Measurements from ENCODE around the gene KCMF1.

DNA sequence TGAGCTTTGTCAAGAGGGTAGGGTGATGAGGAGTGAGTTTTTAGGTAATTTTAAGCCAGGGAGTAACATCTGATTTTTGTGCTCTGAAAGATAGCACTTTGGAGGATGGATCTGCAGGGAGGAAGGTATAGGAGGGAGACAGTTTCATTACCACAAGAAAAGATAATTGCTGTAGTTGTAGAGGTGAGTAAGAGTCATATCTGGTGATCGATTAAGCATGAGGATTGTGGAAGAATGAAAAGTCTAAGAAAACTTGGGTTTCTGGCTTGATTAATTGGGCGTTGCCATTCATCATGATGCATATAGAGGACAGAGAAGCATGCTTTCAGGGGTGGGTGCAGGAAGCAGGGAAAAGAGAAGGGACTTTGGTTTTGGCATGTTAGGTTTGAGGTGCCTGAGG, 18.5 kb downstream of the KCMF1 start:
- no peak for TF ChIP-seq POLR2A (IDR thresholded peaks at IDR 0.05; ENCODE audit: low read length)
- no peak for TF ChIP-seq CHD2 (IDR thresholded peaks at IDR 0.05; ENCODE audit: low read length, partially characterized antibody)
- TF ChIP-seq, protein P1, sequence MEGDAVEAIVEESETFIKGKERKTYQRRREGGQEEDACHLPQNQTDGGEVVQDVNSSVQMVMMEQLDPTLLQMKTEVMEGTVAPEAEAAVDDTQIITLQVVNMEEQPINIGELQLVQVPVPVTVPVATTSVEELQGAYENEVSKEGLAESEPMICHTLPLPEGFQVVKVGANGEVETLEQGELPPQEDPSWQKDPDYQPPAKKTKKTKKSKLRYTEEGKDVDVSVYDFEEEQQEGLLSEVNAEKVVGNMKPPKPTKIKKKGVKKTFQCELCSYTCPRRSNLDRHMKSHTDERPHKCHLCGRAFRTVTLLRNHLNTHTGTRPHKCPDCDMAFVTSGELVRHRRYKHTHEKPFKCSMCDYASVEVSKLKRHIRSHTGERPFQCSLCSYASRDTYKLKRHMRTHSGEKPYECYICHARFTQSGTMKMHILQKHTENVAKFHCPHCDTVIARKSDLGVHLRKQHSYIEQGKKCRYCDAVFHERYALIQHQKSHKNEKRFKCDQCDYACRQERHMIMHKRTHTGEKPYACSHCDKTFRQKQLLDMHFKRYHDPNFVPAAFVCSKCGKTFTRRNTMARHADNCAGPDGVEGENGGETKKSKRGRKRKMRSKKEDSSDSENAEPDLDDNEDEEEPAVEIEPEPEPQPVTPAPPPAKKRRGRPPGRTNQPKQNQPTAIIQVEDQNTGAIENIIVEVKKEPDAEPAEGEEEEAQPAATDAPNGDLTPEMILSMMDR (IDR thresholded peaks at IDR 0.05) = no peak
- no peak for TF ChIP-seq MAFK (IDR thresholded peaks at IDR 0.05; ENCODE audit: partially characterized antibody)
- TF ChIP-seq, protein P2, sequence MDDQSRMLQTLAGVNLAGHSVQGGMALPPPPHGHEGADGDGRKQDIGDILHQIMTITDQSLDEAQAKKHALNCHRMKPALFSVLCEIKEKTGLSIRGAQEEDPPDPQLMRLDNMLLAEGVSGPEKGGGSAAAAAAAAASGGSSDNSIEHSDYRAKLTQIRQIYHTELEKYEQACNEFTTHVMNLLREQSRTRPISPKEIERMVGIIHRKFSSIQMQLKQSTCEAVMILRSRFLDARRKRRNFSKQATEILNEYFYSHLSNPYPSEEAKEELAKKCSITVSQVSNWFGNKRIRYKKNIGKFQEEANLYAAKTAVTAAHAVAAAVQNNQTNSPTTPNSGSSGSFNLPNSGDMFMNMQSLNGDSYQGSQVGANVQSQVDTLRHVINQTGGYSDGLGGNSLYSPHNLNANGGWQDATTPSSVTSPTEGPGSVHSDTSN (IDR thresholded peaks at IDR 0.05) = no peak
- no peak for TF ChIP-seq POLR2AphosphoS2 (conservative IDR thresholded peaks at IDR 0.05; ENCODE audit: low read length)
- no peak for TF ChIP-seq ZFP36 (IDR thresholded peaks at IDR 0.05; ENCODE audit: borderline replicate concordance, partially characterized antibody)
- TF ChIP-seq CEBPB (IDR thresholded peaks at IDR 0.05) = no peak
- TF ChIP-seq EP300 (IDR thresholded peaks at IDR 0.05) = no peak
- TF ChIP-seq NFE2L2 (conservative IDR thresholded peaks at IDR 0.05; ENCODE audit: low read length) = no peak
- TF ChIP-seq, protein P3, sequence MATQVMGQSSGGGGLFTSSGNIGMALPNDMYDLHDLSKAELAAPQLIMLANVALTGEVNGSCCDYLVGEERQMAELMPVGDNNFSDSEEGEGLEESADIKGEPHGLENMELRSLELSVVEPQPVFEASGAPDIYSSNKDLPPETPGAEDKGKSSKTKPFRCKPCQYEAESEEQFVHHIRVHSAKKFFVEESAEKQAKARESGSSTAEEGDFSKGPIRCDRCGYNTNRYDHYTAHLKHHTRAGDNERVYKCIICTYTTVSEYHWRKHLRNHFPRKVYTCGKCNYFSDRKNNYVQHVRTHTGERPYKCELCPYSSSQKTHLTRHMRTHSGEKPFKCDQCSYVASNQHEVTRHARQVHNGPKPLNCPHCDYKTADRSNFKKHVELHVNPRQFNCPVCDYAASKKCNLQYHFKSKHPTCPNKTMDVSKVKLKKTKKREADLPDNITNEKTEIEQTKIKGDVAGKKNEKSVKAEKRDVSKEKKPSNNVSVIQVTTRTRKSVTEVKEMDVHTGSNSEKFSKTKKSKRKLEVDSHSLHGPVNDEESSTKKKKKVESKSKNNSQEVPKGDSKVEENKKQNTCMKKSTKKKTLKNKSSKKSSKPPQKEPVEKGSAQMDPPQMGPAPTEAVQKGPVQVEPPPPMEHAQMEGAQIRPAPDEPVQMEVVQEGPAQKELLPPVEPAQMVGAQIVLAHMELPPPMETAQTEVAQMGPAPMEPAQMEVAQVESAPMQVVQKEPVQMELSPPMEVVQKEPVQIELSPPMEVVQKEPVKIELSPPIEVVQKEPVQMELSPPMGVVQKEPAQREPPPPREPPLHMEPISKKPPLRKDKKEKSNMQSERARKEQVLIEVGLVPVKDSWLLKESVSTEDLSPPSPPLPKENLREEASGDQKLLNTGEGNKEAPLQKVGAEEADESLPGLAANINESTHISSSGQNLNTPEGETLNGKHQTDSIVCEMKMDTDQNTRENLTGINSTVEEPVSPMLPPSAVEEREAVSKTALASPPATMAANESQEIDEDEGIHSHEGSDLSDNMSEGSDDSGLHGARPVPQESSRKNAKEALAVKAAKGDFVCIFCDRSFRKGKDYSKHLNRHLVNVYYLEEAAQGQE (IDR thresholded peaks at IDR 0.05) = no peak
